DMS79 (cell line): ENCODE results near the gene KCNN3.

ENCODE experiments used
- DNase-seq: peaks from one replicate; lab custom pipeline; 2025; lab: John Stamatoyannopoulos, UW

KCNN3 gene

DNA sequence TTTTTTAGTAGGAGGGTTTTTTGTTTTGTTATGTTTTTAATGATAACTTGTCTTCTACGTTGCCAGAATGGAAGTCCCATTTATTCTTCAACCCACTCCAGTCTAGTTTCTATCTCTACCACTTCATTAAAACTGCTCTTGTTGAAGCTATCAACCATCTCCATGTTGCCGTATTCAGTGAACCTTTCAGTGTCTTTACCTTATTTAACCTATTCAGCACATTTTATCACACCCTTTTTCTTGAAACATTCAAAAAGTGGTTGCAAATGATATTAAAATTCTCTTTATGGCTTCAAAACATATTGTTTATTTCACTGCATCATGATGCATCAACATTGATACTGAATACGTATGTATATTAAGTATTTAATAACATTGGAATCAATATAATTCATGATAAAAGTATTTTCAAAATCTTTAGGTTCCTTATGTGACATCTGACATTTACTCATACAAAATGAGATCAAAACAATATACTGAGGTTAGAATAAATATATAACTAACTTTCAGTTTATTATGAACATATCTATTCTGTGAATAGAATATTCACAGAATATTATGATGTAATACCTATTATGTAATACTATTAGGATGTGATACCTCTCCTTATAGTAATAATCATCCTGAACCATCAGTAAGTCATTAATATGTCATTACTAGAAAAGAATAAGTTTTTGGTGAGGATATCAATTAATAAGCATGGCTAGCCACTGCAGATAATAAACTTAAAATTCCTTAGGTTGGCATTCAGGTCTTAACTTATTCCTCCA, 210.1 kb downstream of the KCNN3 start:
- no peak for DNase-seq

DNA sequence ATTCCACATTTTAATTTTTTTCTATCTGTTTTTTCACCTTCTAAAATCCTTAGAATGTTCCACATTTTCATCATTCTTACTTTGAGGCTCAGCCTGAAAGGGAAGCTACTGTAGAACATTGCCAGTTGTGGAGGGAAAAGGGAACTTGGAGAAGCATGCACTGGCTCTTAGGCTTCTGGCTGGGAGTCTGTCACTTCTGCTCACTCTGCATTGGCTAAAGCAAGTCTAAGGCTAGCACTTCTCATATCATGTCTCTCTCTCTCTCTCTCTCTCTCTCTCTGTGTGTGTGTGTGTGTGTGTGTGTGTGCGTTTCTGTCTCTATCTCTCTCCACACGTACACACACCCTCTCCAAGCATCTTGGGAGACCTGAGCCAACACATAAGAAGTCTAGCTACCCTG, 212.5 kb downstream of the KCNN3 start:
- DNase-seq, result no peak

DNA sequence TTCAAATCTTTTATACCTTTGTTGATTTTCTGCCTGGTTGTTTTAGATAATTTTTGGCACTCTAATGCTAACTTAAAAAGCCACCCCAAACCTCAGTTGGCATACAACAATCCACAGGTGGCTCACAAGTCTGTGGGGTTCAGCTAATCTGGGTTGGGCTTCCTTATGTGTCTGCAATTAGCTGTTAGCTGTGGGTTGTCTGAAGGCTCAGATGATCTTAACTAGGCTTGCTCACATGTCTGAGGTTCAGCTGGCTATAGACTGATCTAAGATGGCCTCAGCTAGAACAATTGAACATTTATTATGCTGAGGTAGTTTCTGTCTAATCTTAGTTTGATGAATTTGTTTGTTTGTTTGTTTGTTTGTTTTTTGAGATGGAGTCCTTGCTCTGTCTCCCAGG, 217.2 kb downstream of the KCNN3 start:
- DNase-seq, result no peak
